Neural progenitor cell (in vitro differentiated cells): ENCODE measurements around the gene SLC9A3. TPM values are rescaled to one million over a fixed set of nuclear protein-coding genes. Genes with fewer than 3 reads are reported as not detected.

ENCODE experiments used
- DNase-seq: peaks from one replicate; pipeline ENCODE4 v3.0.0-alpha.2; 2016; ENCODE audit warnings: low spot score
- H2AFZ ChIP-seq: fragments of 200-600 bp; sonication (generic); replicated peaks from 2 replicates; pipeline ENCODE4 v1.6.1; 2016; ENCODE audit warnings: antibody characterized with exemption
- H3F3A ChIP-seq: fragments of 200-600 bp; sonication (generic); 2 replicates; pipeline ENCODE4 v1.6.1; 2016; ENCODE audit warnings: antibody characterized with exemption, low read depth
- H3K27ac ChIP-seq: fragments of 200-600 bp; sonication (generic); 2 replicates; pipeline ENCODE4 v1.5.1; 2016; ENCODE audit warnings: mild to moderate bottlenecking
- H3K27me3 ChIP-seq: fragments of 200-600 bp; sonication (generic); 2 replicates; pipeline ENCODE4 v1.6.1; 2016; ENCODE audit warnings: mild to moderate bottlenecking, moderate library complexity
- H3K36me3 ChIP-seq: fragments of 200-600 bp; sonication (generic); 2 replicates; pipeline ENCODE4 v1.5.1; 2016
- H3K4me1 ChIP-seq: fragments of 200-600 bp; sonication (generic); 2 replicates; pipeline ENCODE4 v1.6.1; 2016; ENCODE audit warnings: mixed run types
- H3K4me2 ChIP-seq: fragments of 200-600 bp; sonication (generic); 2 replicates; pipeline ENCODE4 v1.6.1; 2016
- H3K4me3 ChIP-seq: fragments of 200-600 bp; sonication (generic); 2 replicates; pipeline ENCODE4 v1.5.1; 2016
- H3K79me2 ChIP-seq: fragments of 200-600 bp; sonication (generic); 2 replicates; pipeline ENCODE4 v1.6.1; 2016; ENCODE audit warnings: low read depth
- H3K9ac ChIP-seq: fragments of 200-600 bp; sonication (generic); 2 replicates; pipeline ENCODE4 v1.6.1; 2016
- H3K9me3 ChIP-seq: fragments of 200-600 bp; sonication (generic); 2 replicates; pipeline ENCODE4 v1.5.1; 2016; ENCODE audit warnings: low read depth
- H4K20me1 ChIP-seq: fragments of 200-600 bp; sonication (generic); 2 replicates; pipeline ENCODE4 v1.6.1; 2016; ENCODE audit warnings: low read depth
- H3K27ac Mint-ChIP-seq: 3 replicates; pipeline ENCODE4 v1.8.0; 2021; ENCODE audit warnings: mixed read lengths
- H3K27me3 Mint-ChIP-seq: 2 replicates; pipeline ENCODE4 v1.8.0; 2022; ENCODE audit warnings: low read depth, mild to moderate bottlenecking, inconsistent platforms, moderate library complexity, mixed read lengths; ENCODE audit not compliant: insufficient read depth
- H3K36me3 Mint-ChIP-seq: 3 replicates; pipeline ENCODE4 v1.8.0; 2021; ENCODE audit warnings: mixed read lengths
- H3K4me1 Mint-ChIP-seq: 3 replicates; pipeline ENCODE4 v1.8.0; 2021; ENCODE audit warnings: mixed read lengths
- H3K4me3 Mint-ChIP-seq: 3 replicates; pipeline ENCODE4 v1.8.0; 2021; ENCODE audit warnings: mild to moderate bottlenecking, moderate library complexity, mixed read lengths
- H3K9me3 Mint-ChIP-seq: 3 replicates; pipeline ENCODE4 v1.8.0; 2020; ENCODE audit warnings: mixed read lengths
- CTCF ChIP-seq: fragments of 200-600 bp; sonication (generic); IDR thresholded peaks from 2 replicates; pipeline ENCODE4 v1.5.1; 2017; ENCODE audit warnings: antibody characterized with exemption, mild to moderate bottlenecking
- EZH2 ChIP-seq: fragments of 200-600 bp; sonication (generic); IDR thresholded peaks from 2 replicates; pipeline ENCODE4 v1.6.1; 2017; ENCODE audit warnings: antibody characterized with exemption, mild to moderate bottlenecking, moderate library complexity
- EZH2phosphoT487 ChIP-seq: fragments of 200-600 bp; sonication (generic); IDR thresholded peaks from 2 replicates; pipeline ENCODE4 v1.6.1; 2017; ENCODE audit warnings: antibody characterized with exemption
- total RNA-seq: library from RNA; depleted of rRNA; stranded (reverse); fragments of >200 nt; gene quantifications from 2 replicates; pipeline ENCODE4 v1.2.3, GENCODE V29; 2015; ENCODE audit warnings: low replicate concordance

The SLC9A3 gene
- total RNA-seq, 1 donor from 2014 or later: 1.4 TPM

- Histone ChIP-seq H3K27ac (no peak overlapping the region), H3K9me3 (no peaks in the 10 kb centered on the region), H3K79me2 (peaks cover 5% of the 10 kb centered on the region), H3F3A (peaks cover 1% of the 10 kb centered on the region), H3K4me3 (no peak overlapping the region), H3K9ac (no peak overlapping the region), H3K36me3 (no peaks in the 10 kb centered on the region), H3K4me2 (no peak overlapping the region), H4K20me1 (peaks cover 29% of the 10 kb centered on the region), H2AFZ (no peak overlapping the region), H3K27me3 (peaks cover 58% of the 10 kb centered on the region), H3K4me1 (peaks cover 13% of the 10 kb centered on the region)
- no peak for DNase-seq
- Mint-ChIP-seq H3K9me3 (no peaks in the 10 kb centered on the region), H3K27ac (no peak overlapping the region), H3K36me3 (no peaks in the 10 kb centered on the region), H3K27me3 (peaks cover 13% of the 10 kb centered on the region), H3K4me1 (peaks cover 5% of the 10 kb centered on the region), H3K4me3 (no peak overlapping the region)
- TF ChIP-seq EZH2 (no peak), CTCF (no peak), EZH2phosphoT487 (no peak)
These were observed 47.5 kb downstream of the SLC9A3 start for GRCh38 chr5:476814-477175.

DNA sequence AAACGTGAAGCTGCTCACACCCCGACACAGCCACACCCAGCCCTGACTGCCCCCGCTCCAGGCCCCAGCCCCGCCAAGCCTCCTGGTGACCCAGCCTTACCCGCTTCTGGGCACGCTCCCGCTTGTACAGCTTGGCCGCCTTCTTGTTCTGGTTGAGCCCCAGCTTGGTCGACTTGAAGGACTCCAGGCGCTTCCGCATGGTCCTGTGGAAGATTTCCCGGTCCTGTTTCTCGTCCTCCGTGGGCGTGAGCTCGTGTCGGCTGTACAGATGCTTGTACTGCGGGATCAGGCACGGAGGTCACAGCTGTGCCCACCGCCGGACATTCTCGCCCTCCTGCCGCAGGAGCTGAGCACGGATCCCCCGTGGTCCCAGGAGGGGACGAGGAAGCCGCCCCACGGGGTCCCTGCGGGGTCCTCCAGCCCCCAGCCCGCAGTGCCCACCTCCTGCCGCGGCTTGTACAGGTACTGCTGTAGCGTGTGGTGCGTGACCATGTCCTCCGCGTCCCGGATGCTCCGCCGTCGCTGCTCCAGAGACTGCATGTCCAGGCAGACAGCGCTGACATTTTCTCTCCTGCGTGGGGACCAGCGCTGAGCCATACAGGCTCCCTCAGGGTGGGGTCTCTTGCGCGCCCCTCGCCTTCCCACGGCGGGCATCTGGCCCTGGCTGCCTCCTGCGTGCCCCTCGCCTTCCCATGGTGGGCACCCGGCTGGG is 48.0 kb downstream of the SLC9A3 start:
- H3K9ac ChIP-seq: no peak overlapping the region
- Mint-ChIP-seq H3K4me1 (peaks cover 10% of the 10 kb centered on the region), H3K27ac (no peak overlapping the region), H3K9me3 (no peaks in the 10 kb centered on the region), H3K36me3 (no peaks in the 10 kb centered on the region), H3K27me3 (peaks cover 16% of the 10 kb centered on the region), H3K4me3 (no peak overlapping the region)
- no peak overlapping the region for H2AFZ ChIP-seq
- TF ChIP-seq CTCF: no peak
- TF ChIP-seq EZH2phosphoT487: no peak
- no peak for TF ChIP-seq EZH2
- H3K9me3 ChIP-seq: no peaks in the 10 kb centered on the region
- no peaks in the 10 kb centered on the region for H3K36me3 ChIP-seq
- H3F3A ChIP-seq: peaks cover 7% of the 10 kb centered on the region
- H3K27ac ChIP-seq: no peak overlapping the region
- H3K4me1 ChIP-seq: peaks cover 15% of the 10 kb centered on the region
- H3K4me2 ChIP-seq: no peak overlapping the region
- H4K20me1 ChIP-seq: peaks cover 34% of the 10 kb centered on the region
- peaks cover 58% of the 10 kb centered on the region for H3K27me3 ChIP-seq
- H3K4me3 ChIP-seq: no peak overlapping the region
- no peak for DNase-seq
- peaks cover 5% of the 10 kb centered on the region for H3K79me2 ChIP-seq

GRCh38 chr5:475704-476101 is 48.5 kb downstream of the SLC9A3 start:
- Histone ChIP-seq H2AFZ (no peak overlapping the region), H3K9ac (no peak overlapping the region), H3K36me3 (no peaks in the 10 kb centered on the region), H3F3A (peaks cover 8% of the 10 kb centered on the region), H4K20me1 (peaks cover 40% of the 10 kb centered on the region), H3K4me3 (no peak overlapping the region), H3K9me3 (no peaks in the 10 kb centered on the region), H3K4me2 (no peak overlapping the region), H3K79me2 (peaks cover 5% of the 10 kb centered on the region), H3K27ac (no peak overlapping the region), H3K27me3 (peaks cover 58% of the 10 kb centered on the region), H3K4me1 (peaks cover 15% of the 10 kb centered on the region)
- Mint-ChIP-seq H3K27ac (no peak overlapping the region), H3K27me3 (peaks cover 16% of the 10 kb centered on the region), H3K4me3 (peak overlapping the region; percentile 43), H3K9me3 (no peaks in the 10 kb centered on the region), H3K4me1 (peaks cover 13% of the 10 kb centered on the region), H3K36me3 (no peaks in the 10 kb centered on the region)
- TF ChIP-seq EZH2phosphoT487 (no peak), EZH2 (no peak), CTCF (no peak)
- DNase-seq: no peak
